Activated T-cell treated with anti-CD3 and anti-CD28 coated beads for 1 hour (primary cell): ENCODE data around the gene COG2.
A peak's percentile ranks its signal among the peaks of the same experiment; 100 is the strongest.
"Not testable (repeated sequence)": the region's sequence is repeated elsewhere in the genome, so short reads cannot be mapped to it uniquely, and the experiment has no call there.

Source experiments
- DNase-seq: peaks from one replicate; pipeline ENCODE4 v3.0.0-alpha.2; 2020; ENCODE audit warnings: low read depth

COG2 gene

GRCh38 chr1:230642263-230642959 lies at the start of gene COG2:
TSS of gene COG2 (plus strand) at chr1:230642481. CDS start at chr1:230642607, 126 bp downstream.
- peak; percentile 95 for DNase-seq

GRCh38 chr1:230592848-230593414 lies 49.4 kb upstream of the COG2 start:
- DNase-seq, result no peak

GRCh38 chr1:230594214-230594773 lies 48.0 kb upstream of the COG2 start:
- no peak for DNase-seq

GRCh38 chr1:230595181-230595580 lies 47.1 kb upstream of the COG2 start:
- DNase-seq, result no peak

- DNase-seq, result no peak
These were observed 46.0 kb upstream of the COG2 start for GRCh38 chr1:230596306-230596705.

GRCh38 chr1:230598745-230599144 lies 43.5 kb upstream of the COG2 start:
- no peak for DNase-seq

- no peak for DNase-seq
These were observed 42.2 kb upstream of the COG2 start for GRCh38 chr1:230599926-230600656.

GRCh38 chr1:230600657-230601400 lies 41.5 kb upstream of the COG2 start:
- DNase-seq, result not testable (repeated sequence)

GRCh38 chr1:230609208-230609607 lies 33.1 kb upstream of the COG2 start:
- DNase-seq, result no peak

GRCh38 chr1:230610589-230610988 lies 31.7 kb upstream of the COG2 start:
- no peak for DNase-seq

- no peak for DNase-seq
These were observed 31.0 kb upstream of the COG2 start for GRCh38 chr1:230611128-230611877.

- DNase-seq, result no peak
These were observed 30.4 kb upstream of the COG2 start for GRCh38 chr1:230611878-230612235.

- DNase-seq, result no peak
These were observed 29.6 kb upstream of the COG2 start for GRCh38 chr1:230612651-230613050.

GRCh38 chr1:230614121-230614520 lies 28.2 kb upstream of the COG2 start:
- DNase-seq, result no peak

GRCh38 chr1:230618537-230618936 lies 23.7 kb upstream of the COG2 start:
- DNase-seq, result no peak

GRCh38 chr1:230620649-230621323 lies 21.5 kb upstream of the COG2 start:
- DNase-seq, result no peak

GRCh38 chr1:230621324-230622030 lies 20.8 kb upstream of the COG2 start:
- DNase-seq, result no peak

- no peak for DNase-seq
These were observed 20.1 kb upstream of the COG2 start for GRCh38 chr1:230622151-230622550.

GRCh38 chr1:230624097-230624713 lies 18.1 kb upstream of the COG2 start:
- DNase-seq, result no peak

GRCh38 chr1:230626232-230626631 lies 16.0 kb upstream of the COG2 start:
- DNase-seq, result no peak
